Retina (tissue), 1 donor: ENCODE data around the gene ZNF410.
"Not testable (repeated sequence)": the region's sequence is repeated elsewhere in the genome, so short reads cannot be mapped to it uniquely, and the experiment has no call there.

Source experiments
- DNase-seq: peaks from one replicate; pipeline ENCODE4 v3.0.0-alpha.2; 2016

Gene ZNF410

DNA sequence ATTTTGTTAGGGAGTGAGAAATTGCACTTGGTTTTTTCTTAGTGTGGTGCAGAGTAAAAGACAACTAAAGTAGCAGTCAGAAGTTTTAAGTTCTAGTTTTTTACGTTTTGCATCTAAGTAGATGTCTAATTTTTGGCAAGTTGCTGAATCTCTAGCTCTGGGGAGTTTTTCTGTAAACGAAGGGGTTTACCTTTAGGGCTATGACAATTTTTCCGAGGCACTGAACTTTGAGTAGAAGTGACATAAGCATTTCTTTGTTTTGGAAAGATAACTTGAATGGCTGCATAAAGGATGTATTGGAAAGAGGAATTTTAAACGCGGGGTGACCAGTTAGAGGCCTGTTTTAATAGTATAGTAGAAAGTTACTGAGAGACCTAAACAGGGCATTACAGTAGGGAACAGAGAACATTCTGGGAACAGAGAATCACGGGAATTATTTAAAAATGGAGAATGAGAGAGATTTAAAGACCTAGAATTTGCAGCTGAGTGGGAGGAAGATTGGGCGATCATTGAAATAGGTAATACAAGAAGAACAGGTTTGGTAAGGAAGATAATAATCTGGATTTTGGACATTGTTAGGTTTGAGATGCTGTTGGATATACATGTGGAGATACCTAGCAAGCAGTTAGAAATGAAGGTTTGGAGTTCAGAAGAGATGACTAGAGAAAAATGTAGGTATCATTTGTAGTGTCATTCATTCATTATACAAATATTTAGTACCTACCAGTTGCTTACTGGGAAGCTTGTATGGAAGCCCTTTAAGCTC, 1.2 kb downstream of the ZNF410 start:
- DNase-seq = no peak

DNA sequence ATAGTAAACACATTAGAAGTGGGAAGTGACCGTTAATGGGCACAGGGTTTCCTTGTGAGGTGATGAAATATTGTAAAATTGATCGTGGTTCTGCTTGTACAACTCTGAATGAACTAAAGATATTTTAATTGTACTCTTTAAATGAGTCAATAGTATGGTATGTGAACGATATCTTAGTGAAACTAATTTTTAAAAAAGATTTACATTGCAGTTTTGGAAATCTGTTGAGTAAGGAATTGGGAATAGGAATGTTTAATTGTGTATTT, 1.7 kb downstream of the ZNF410 start:
- DNase-seq = no peak

DNA sequence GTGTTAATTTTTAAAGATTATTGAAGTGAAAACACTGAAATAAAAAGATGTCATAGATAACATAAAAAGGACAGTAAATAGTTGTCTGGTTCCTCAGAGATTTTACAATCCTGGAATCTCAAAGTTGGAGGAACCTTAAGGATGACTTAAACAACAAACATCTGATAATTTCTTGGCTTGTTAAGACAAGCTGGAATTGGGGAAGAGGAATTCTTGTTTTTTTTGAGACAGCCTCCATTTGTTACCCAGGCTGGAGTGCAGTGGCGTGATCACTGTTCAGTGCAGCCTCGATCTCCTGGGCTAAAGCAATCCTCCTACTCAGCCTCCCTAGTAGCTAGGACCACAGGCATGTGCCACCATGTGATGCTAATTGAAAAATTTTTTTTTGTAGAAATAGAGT, 2.3 kb downstream of the ZNF410 start:
- DNase-seq = no peak

DNA sequence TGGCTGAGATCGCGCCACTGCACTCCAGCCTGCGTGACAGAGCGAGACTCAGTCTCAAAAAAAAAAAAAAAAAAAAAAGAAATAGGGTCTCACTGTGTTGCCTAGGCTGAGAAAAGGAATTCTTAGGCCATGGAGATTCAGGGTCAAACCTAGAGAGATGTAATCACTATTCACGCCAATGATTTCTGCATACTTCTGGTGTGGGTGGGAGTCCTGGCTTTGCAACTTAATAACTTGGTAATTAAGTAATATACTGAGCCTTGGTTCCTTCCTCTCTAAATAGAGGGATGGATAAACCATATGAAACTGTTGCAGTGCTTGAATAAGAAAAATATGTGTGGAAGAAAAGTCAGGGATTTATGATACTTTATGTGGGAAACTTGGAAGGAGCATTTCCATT, 2.7 kb downstream of the ZNF410 start:
- no peak for DNase-seq

- not testable (repeated sequence) for DNase-seq
Observed at GRCh38 chr14:73894180-73894687, 7.6 kb downstream of the ZNF410 start.

GRCh38 chr14:73895939-73896338, 9.3 kb downstream of the ZNF410 start:
- DNase-seq = no peak

GRCh38 chr14:73896521-73896920, 9.9 kb downstream of the ZNF410 start:
- no peak for DNase-seq

DNA sequence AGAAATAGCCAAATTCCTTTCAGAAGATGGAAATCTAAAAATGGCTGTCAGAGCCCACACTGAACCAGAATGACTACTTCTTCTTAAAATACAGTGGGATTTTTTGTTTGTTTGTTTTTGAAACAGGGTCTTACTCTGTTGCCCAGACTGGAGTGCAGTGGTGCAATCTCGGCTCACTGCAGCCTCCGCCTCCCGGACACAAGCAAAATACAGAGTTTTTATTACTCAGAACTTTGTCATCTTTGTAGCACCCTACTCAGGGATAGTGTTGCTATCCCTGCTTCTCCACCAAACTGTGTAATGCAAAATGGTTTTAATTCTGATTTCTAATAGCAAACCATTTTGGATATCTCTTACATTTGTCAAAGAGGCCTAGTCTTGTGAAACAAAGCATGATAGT, 16.4 kb downstream of the ZNF410 start:
- DNase-seq = no peak

DNA sequence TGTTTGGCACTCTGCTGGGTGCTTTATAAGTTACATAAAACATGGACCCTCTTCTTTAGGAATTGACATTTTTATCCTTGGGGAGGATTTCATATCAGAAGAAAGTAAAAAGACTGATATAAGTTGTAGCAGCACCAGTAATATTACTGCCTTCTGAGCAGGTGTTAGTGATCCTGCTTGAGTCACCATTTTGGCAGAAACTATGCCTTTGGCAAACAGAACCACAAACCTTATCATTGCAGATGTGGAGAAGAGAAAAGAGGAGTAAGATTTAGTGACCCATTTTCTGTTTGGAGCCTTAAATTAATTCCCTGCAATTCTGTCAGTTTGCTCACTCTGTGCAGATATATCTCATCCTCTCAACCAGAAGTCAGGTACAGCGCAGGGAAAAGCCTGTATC, 23.0 kb downstream of the ZNF410 start:
- no peak for DNase-seq

- DNase-seq = no peak
Observed at GRCh38 chr14:73913256-73913655, 26.6 kb downstream of the ZNF410 start.

DNA sequence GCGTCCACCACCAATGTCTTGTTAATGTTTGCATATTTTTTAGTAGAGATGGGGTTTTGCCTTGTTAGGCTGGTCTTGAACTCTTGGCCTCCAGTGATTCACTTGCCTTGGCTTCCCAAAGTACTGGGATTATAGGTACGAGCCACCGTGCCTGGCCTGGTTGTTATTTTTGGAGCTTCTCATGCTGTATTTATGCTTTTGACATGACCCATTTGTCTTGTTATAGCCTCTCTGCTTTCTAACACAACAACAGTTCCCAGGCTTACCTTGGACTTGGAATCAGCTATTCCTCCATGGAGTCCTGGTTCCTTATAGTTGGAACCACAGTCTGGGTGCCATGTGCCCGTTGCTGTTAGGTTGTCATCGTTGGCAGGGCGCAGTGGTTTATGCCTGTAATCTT, 29.7 kb downstream of the ZNF410 start:
- DNase-seq = no peak

DNA sequence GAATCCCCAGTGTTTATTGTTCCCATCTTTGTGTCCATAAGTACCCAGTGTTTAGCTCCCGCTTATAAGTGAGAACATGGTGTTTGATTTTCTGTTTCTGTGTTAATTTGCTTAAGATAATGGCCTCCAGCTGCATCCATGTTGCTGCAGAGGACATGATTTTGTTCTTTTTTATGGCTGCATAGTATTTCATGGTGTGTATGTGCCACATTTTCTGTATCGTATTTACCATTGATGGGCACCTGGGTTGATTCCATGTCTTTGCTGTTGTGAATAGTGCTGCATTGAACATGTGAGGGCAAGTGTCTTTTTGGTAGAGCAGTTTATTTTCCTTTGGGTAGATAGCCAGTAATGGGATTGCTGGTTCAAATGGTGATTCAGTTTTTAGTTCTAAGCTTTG, 32.8 kb downstream of the ZNF410 start:
- DNase-seq = not testable (repeated sequence)

DNA sequence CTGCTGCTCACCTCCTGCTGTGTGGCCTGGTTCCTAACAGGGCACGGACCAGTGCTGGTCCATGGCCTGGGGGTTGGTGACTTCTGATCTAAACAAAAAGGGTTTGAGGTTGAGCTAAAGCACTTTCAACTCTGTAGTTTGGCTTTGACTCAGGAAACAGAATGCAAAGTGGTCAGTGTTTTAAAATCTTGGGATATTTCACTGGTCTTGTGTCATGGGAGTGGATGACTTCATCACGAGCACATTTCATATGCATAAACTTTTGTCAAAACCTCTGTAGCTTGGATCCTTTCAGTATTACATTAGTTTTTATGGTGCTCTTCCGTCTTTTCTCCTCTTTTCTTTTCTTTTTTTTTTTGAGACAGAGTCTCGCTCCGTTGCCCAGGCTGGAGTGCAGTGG, 37.7 kb downstream of the ZNF410 start:
- no peak for DNase-seq

DNA sequence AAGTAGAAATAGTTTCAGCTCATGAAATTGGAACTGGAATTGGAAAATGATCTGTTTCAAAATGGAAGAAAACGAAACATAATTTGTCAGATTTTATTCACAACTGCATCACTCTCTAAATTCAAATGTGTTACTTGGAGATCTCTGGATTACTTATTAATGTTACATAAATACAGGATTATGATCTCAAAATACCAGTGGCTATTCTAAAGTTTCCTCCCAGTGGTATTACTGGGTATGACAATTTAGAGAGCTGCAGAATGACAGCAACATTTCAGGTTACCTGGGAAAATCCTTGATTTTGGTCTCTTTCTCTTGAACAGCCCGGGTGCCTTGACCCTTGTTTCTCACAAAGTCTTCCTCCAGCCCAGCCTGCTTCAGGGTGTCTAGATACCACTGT, 49.0 kb downstream of the ZNF410 start:
- DNase-seq = no peak

DNA sequence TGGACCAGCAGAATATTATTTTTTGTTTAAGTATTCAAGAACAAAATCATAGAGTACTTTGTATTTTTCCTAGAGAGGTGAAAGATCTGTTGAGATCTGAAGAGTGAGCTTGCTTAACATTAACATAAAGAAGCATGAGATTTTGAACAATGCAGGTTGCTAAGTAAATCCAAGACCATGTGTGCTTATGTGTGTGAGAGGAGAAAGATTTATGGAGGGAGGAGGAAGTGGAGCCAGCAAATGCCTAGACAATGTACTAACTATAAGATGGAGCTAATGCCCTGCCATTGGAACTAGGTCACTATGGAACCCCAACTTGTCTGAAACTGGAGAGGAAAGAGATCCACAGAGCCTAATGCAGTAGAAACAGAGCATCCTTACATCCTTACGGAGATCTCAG, 49.9 kb downstream of the ZNF410 start:
- no peak for DNase-seq

- no peak for DNase-seq
Observed at GRCh38 chr14:73937012-73937411, 50.4 kb downstream of the ZNF410 start.

DNA sequence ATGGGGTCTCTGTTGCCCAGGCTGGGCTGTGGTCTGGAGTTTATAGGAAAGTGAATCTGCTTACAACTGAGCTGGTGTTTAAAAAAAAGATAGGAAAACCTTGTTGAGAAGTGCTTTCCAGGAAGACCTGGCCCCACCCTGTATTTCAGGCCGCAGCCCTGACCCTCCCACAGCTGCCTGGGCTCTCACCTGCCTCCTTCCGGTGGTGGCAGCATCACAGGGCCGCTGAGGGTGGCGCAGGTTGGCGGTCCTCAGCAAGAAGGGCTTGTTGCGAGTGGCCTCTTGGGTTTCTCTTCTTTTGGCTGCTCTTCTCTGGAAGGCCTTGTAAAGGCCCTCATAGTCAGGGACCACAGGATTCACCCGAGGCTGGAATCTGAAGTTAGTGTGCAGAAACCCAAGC, 55.5 kb downstream of the ZNF410 start:
- DNase-seq = no peak

DNA sequence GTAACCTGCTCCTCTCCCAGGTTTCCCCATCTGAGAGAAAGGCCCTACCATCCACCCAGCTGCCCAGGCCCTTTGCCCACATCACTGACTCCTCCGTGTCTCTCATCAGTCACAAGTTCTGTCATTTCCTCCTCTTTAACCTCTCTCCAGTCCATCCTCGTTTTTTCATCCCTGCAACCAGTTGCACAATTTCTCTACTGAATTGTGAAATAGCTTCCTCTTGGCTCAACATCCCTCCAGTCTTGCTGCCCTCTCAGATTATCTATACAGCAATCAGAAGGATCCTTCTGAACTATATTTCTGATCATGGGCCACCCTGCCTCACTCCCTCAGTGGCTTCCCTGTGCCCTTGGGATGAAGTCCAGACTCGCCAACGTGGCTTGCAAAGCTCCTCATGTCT, 56.4 kb downstream of the ZNF410 start:
- no peak for DNase-seq

GRCh38 chr14:73944432-73945158, 57.9 kb downstream of the ZNF410 start:
- no peak for DNase-seq

- DNase-seq = no peak
Observed at GRCh38 chr14:73945159-73945670, 58.6 kb downstream of the ZNF410 start.

DNA sequence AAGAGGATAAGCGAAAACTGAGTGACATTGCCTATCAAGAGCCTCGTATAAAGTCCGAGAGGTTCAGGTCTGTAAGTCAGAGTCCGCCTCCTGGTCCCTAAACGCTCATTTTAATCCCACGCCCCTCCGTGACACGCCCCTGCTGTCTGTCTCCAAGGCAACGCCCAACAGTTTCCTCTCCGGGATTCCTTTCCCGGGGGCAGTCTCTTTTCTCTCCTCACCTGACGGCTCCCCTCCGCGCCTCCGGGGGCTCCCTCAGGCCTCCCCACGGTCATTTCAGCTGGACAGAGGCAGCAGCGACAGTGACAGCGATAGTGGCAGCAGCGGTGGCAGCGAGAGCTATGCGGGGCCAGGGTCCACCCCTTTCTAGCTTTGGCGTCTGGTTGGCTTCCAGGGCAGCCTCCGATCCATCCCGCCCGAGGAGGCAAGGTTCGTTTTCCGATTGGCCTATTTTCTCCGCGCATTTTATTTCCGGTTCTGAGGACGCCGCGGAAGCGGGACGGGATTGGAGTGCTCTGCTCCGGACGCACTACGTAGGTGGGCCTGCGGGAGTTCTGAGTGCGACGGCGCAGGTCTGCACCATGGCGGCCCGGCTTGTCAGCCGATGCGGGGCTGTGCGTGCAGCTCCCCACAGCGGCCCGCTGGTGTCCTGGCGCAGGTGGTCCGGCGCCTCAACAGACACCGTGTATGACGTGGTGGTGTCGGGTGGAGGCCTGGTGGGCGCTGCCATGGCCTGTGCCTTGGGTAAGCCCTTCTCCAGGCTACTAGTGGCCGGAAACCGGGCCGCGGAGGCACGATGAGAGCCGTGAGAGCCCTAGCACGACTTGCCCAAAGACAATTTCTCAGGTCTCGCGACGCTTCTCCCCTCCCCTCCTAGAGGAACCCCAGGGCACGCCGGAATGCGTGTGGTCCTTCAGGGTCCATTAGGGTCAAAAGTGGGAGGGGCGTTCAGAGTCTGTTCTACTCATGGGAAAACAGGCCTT, 63.4 kb downstream of the ZNF410 start, which contains the start of the genes COQ6 and FAM161B:
TSS of gene COQ6 (plus strand) at position 551 of the 983 bp plus-strand sequence. CDS start at position 582, 31 bp downstream.
TSS of gene FAM161B (minus strand) at position 343 of the 983 bp plus-strand sequence. CDS start at position 275, 68 bp downstream.
- DNase-seq = peak; percentile 97

- no peak for DNase-seq
Observed at GRCh38 chr14:73953731-73954130, 67.1 kb downstream of the ZNF410 start.

- DNase-seq = no peak
Observed at GRCh38 chr14:73955674-73956073, 69.0 kb downstream of the ZNF410 start.
